GM23338 (cell line): ENCODE measurements around the gene MYOF. TPM values are rescaled to one million over a fixed set of nuclear protein-coding genes. Genes with fewer than 3 reads are reported as not detected.

Experiments used
- ATAC-seq: fragments of 200-7000 bp; cut with Tn5 transposase; 3 replicates; pipeline ENCODE4 v1.9.1; 2020
- DNase-seq: peaks from one replicate; pipeline ENCODE4 v3.0.0-alpha.2; 2015; ENCODE audit warnings: low spot score
- H2AFZ ChIP-seq: fragments of 200-600 bp; sonication (generic); 2 replicates; pipeline ENCODE4 v1.8.0; 2016; ENCODE audit warnings: antibody characterized with exemption, mild to moderate bottlenecking, moderate library complexity
- H3F3A ChIP-seq: fragments of 200-600 bp; sonication (generic); replicated peaks from 2 replicates; pipeline ENCODE4 v1.8.0; 2017; ENCODE audit warnings: antibody characterized with exemption, mixed run types, low read depth
- H3K27ac ChIP-seq: fragments of 200-600 bp; sonication (generic); 2 replicates; pipeline ENCODE4 v1.6.1; 2016; ENCODE audit warnings: low read depth
- H3K27me3 ChIP-seq: fragments of 200-600 bp; sonication (generic); 2 replicates; pipeline ENCODE4 v1.8.0; 2016; ENCODE audit warnings: mild to moderate bottlenecking, mixed run types, moderate library complexity; ENCODE audit not compliant: insufficient read depth
- H3K36me3 ChIP-seq: fragments of 200-600 bp; sonication (generic); 2 replicates; pipeline ENCODE4 v1.8.0; 2016; ENCODE audit warnings: mild to moderate bottlenecking; ENCODE audit not compliant: insufficient read depth
- H3K4me1 ChIP-seq: fragments of 200-600 bp; sonication (generic); 2 replicates; pipeline ENCODE4 v1.8.0; 2016; ENCODE audit warnings: mild to moderate bottlenecking, moderate library complexity; ENCODE audit not compliant: insufficient read depth
- H3K4me2 ChIP-seq: fragments of 200-600 bp; sonication (generic); 2 replicates; pipeline ENCODE4 v1.7.1; 2017; ENCODE audit warnings: mixed run types
- H3K4me3 ChIP-seq: fragments of 200-600 bp; sonication (generic); 2 replicates; pipeline ENCODE4 v1.6.1; 2016; ENCODE audit warnings: mixed run types
- H3K79me2 ChIP-seq: fragments of 200-600 bp; sonication (generic); replicated peaks from 2 replicates; pipeline ENCODE4 v1.8.0; 2017; ENCODE audit warnings: mild to moderate bottlenecking; ENCODE audit not compliant: insufficient read depth
- H3K9me2 ChIP-seq: fragments of 200-600 bp; sonication (generic); 2 replicates; pipeline ENCODE4 v1.8.0; 2017; ENCODE audit not compliant: insufficient read depth
- H4K20me1 ChIP-seq: fragments of 200-600 bp; sonication (generic); replicated peaks from 2 replicates; pipeline ENCODE4 v1.8.0; 2017; ENCODE audit warnings: mild to moderate bottlenecking; ENCODE audit not compliant: insufficient read depth
- H3K27ac Mint-ChIP-seq: 2 replicates; pipeline ENCODE4 v1.8.0; 2020; ENCODE audit warnings: inconsistent platforms, mild to moderate bottlenecking, moderate library complexity, mixed read lengths
- H3K27me3 Mint-ChIP-seq: 3 replicates; pipeline ENCODE4 v1.8.0; 2022; ENCODE audit warnings: low read depth, mild to moderate bottlenecking, moderate library complexity, mixed read lengths, inconsistent platforms; ENCODE audit not compliant: insufficient read depth, poor library complexity
- H3K36me3 Mint-ChIP-seq: 3 replicates; pipeline ENCODE4 v1.8.0; 2021; ENCODE audit warnings: low read depth, mild to moderate bottlenecking, inconsistent platforms, moderate library complexity, mixed read lengths
- H3K4me1 Mint-ChIP-seq: 3 replicates; pipeline ENCODE4 v1.8.0; 2020; ENCODE audit warnings: mild to moderate bottlenecking, inconsistent platforms, mixed read lengths
- H3K4me3 Mint-ChIP-seq: 3 replicates; pipeline ENCODE4 v1.8.0; 2021; ENCODE audit warnings: moderate library complexity, mild to moderate bottlenecking, inconsistent platforms, mixed read lengths
- H3K9me3 Mint-ChIP-seq: 3 replicates; pipeline ENCODE4 v1.8.0; 2020; ENCODE audit warnings: moderate library complexity, mild to moderate bottlenecking, inconsistent platforms, mixed read lengths
- CREB1 ChIP-seq: fragments of 250-450 bp; sonication (Bioruptor Pico); IDR thresholded peaks from 2 replicates; pipeline ENCODE4 v1.5.0; 2020; ENCODE audit warnings: low read depth, mild to moderate bottlenecking, moderate library complexity
- EZH2 ChIP-seq: fragments of 200-600 bp; sonication (generic); IDR thresholded peaks from one replicate; pipeline ENCODE4 v1.8.0; 2017; ENCODE audit warnings: antibody characterized with exemption, mild to moderate bottlenecking, low read depth; ENCODE audit not compliant: unreplicated experiment
- EZH2phosphoT487 ChIP-seq: fragments of 200-600 bp; sonication (generic); IDR thresholded peaks from one replicate; pipeline ENCODE4 v1.8.1; 2018; ENCODE audit warnings: antibody characterized with exemption; ENCODE audit not compliant: unreplicated experiment
- JUNB ChIP-seq: IDR thresholded peaks from one replicate; pipeline ENCODE4 v1.6.1; 2016; ENCODE audit warnings: antibody characterized with exemption; ENCODE audit not compliant: unreplicated experiment
- NANOG ChIP-seq: IDR thresholded peaks from 2 replicates; pipeline ENCODE4 v1.6.1; 2016; ENCODE audit warnings: antibody characterized with exemption, borderline replicate concordance
- REST ChIP-seq: IDR thresholded peaks from one replicate; pipeline ENCODE4 v1.6.1; 2018; ENCODE audit warnings: antibody characterized with exemption; ENCODE audit not compliant: unreplicated experiment
- STAT1 ChIP-seq: IDR thresholded peaks from one replicate; pipeline ENCODE4 v1.6.1; 2016; ENCODE audit warnings: antibody characterized with exemption; ENCODE audit not compliant: unreplicated experiment
- ZNF114 ChIP-seq: fragments of 250-450 bp; sonication (Bioruptor Pico); IDR thresholded peaks from 2 replicates; pipeline ENCODE4 v1.5.0; 2020; ENCODE audit warnings: mild to moderate bottlenecking, moderate library complexity
- ZNF331 ChIP-seq: fragments of 250-450 bp; sonication (Bioruptor Pico); IDR thresholded peaks from 2 replicates; pipeline ENCODE4 v1.5.0; 2020; ENCODE audit warnings: low read depth, mild to moderate bottlenecking, moderate library complexity
- polyA plus RNA-seq: library from polyadenylated mRNA; unstranded; fragments of >200 nt; fragmentation: Nextera tagmentation; extraction: Ambion mirVana; gene quantifications from 2 replicates; pipeline ENCODE4 v1.2.1, GENCODE V29; 2016
- total RNA-seq: library from RNA; depleted of rRNA; stranded (reverse); fragments of >200 nt; shearing (Covaris generic); gene quantifications from 2 replicates; pipeline ENCODE4 v1.2.3, GENCODE V29; 2014
- TF ChIP-seq, protein P1 (sequence below): fragments of 250-450 bp; sonication (Bioruptor Pico); IDR thresholded peaks from 2 replicates; pipeline ENCODE4 v1.5.0; 2020; ENCODE audit warnings: mild to moderate bottlenecking, moderate library complexity

Gene MYOF
- total and polyA plus RNA-seq, 2 experiments from 2014 or later, result 0.82 to 1.4 TPM

DNA sequence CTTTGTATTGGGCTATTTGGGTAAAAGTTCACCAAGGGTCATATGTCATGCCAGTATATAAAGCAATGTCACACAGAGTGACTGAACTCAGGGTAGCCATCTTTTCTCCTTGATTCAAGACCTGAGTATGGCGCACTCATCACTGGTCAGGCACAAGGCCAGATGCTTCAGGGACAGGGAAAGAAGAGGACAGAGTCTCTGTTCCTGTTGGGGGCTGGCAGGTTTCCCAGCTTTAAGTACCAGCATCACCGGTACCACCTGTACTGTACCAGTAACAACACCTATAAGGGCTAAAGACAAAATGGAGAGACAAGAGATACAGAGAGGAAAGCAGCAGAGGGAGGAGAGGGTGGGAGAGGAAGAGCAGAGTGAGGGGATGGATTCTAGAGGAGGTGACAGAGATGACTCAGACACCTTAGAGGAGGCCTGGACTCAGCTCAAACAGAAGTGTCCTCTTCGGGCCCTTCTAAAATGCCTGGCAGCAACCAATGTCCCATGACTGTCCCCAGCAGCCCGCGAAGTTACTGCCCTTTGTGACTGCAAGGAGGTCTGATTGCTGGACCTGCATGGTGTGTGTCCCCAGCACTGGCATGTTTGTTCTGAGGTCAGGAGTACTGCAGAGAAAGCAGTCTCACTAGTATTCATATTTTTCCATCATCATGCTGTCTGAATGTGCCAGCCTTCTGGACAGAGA, 191.3 kb downstream of the MYOF start:
- H3K79me2 ChIP-seq, result no peaks in the 10 kb centered on the region
- DNase-seq, result no peak
- Mint-ChIP-seq H3K9me3 (no peaks in the 10 kb centered on the region; the same call in 2 of the 3 replicates), H3K36me3 (peaks cover 6% of the 10 kb centered on the region; the same call in 2 of the 3 replicates), H3K27ac (0 out of 2 replicates have a peak overlapping the region, but pooled peaks have one; percentile 5), H3K4me3 (no peak overlapping the region), H3K27me3 (peaks cover 6% of the 10 kb centered on the region), H3K4me1 (peaks cover 28% of the 10 kb centered on the region)
- no peak for ATAC-seq
- H3K9me2 ChIP-seq, result no peaks in the 10 kb centered on the region
- TF ChIP-seq STAT1, result no peak
- TF ChIP-seq EZH2phosphoT487, result no peak
- no peak for TF ChIP-seq ZNF331 (CRISPR knock-in tag)
- TF ChIP-seq EZH2, result no peak
- no peak for TF ChIP-seq ZNF114 (CRISPR knock-in tag)
- no peak for TF ChIP-seq REST
- no peak for TF ChIP-seq JUNB
- TF ChIP-seq, protein P1, sequence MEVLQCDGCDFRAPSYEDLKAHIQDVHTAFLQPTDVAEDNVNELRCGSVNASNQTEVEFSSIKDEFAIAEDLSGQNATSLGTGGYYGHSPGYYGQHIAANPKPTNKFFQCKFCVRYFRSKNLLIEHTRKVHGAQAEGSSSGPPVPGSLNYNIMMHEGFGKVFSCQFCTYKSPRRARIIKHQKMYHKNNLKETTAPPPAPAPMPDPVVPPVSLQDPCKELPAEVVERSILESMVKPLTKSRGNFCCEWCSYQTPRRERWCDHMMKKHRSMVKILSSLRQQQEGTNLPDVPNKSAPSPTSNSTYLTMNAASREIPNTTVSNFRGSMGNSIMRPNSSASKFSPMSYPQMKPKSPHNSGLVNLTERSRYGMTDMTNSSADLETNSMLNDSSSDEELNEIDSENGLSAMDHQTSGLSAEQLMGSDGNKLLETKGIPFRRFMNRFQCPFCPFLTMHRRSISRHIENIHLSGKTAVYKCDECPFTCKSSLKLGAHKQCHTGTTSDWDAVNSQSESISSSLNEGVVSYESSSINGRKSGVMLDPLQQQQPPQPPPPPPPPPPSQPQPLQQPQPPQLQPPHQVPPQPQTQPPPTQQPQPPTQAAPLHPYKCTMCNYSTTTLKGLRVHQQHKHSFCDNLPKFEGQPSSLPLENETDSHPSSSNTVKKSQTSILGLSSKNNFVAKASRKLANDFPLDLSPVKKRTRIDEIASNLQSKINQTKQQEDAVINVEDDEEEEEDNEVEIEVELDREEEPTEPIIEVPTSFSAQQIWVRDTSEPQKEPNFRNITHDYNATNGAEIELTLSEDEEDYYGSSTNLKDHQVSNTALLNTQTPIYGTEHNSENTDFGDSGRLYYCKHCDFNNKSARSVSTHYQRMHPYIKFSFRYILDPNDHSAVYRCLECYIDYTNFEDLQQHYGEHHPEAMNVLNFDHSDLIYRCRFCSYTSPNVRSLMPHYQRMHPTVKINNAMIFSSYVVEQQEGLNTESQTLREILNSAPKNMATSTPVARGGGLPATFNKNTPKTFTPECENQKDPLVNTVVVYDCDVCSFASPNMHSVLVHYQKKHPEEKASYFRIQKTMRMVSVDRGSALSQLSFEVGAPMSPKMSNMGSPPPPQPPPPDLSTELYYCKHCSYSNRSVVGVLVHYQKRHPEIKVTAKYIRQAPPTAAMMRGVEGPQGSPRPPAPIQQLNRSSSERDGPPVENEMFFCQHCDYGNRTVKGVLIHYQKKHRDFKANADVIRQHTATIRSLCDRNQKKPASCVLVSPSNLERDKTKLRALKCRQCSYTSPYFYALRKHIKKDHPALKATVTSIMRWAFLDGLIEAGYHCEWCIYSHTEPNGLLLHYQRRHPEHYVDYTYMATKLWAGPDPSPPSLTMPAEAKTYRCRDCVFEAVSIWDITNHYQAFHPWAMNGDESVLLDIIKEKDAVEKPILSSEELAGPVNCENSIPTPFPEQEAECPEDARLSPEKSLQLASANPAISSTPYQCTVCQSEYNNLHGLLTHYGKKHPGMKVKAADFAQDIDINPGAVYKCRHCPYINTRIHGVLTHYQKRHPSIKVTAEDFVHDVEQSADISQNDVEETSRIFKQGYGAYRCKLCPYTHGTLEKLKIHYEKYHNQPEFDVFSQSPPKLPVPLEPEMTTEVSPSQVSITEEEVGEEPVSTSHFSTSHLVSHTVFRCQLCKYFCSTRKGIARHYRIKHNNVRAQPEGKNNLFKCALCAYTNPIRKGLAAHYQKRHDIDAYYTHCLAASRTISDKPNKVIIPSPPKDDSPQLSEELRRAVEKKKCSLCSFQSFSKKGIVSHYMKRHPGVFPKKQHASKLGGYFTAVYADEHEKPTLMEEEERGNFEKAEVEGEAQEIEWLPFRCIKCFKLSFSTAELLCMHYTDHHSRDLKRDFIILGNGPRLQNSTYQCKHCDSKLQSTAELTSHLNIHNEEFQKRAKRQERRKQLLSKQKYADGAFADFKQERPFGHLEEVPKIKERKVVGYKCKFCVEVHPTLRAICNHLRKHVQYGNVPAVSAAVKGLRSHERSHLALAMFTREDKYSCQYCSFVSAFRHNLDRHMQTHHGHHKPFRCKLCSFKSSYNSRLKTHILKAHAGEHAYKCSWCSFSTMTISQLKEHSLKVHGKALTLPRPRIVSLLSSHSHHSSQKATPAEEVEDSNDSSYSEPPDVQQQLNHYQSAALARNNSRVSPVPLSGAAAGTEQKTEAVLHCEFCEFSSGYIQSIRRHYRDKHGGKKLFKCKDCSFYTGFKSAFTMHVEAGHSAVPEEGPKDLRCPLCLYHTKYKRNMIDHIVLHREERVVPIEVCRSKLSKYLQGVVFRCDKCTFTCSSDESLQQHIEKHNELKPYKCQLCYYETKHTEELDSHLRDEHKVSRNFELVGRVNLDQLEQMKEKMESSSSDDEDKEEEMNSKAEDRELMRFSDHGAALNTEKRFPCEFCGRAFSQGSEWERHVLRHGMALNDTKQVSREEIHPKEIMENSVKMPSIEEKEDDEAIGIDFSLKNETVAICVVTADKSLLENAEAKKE, result no peak
- no peak for TF ChIP-seq CREB1 (CRISPR knock-in tag)
- no peak for TF ChIP-seq NANOG
- no peak overlapping the region for H3K4me3 ChIP-seq
- H3K4me1 ChIP-seq, result peaks cover 13% of the 10 kb centered on the region
- H3K4me2 ChIP-seq, result no peak overlapping the region
- H3K36me3 ChIP-seq, result no peaks in the 10 kb centered on the region
- H3K27me3 ChIP-seq, result no peaks in the 10 kb centered on the region
- peaks cover 4% of the 10 kb centered on the region for H3F3A ChIP-seq
- H3K27ac ChIP-seq, result peak overlapping the region; percentile 84; the same call in 1 of the 2 replicates
- no peaks in the 10 kb centered on the region for H4K20me1 ChIP-seq
- H2AFZ ChIP-seq, result no peak overlapping the region
